Brain microvascular endothelial cell (primary cell): ENCODE measurements around the gene ADGRG1.

ENCODE experiments used
- DNase-seq: peaks from one replicate; pipeline ENCODE4 v3.0.0-alpha.2; 2020
- H3K27ac ChIP-seq: fragments of 250-450 bp; sonication (Bioruptor Pico); 2 replicates; pipeline ENCODE4 v1.5.1; 2020; ENCODE audit warnings: mild to moderate bottlenecking, moderate library complexity
- H3K27me3 ChIP-seq: fragments of 250-450 bp; sonication (Bioruptor Pico); replicated peaks from 2 replicates; pipeline ENCODE4 v1.5.1; 2020; ENCODE audit warnings: mild to moderate bottlenecking
- H3K36me3 ChIP-seq: fragments of 250-450 bp; sonication (Bioruptor Pico); replicated peaks from 2 replicates; pipeline ENCODE4 v1.5.1; 2020; ENCODE audit warnings: mild to moderate bottlenecking
- H3K4me3 ChIP-seq: 2 replicates; pipeline ENCODE4 v1.5.1; 2011; ENCODE audit warnings: low read depth, mild to moderate bottlenecking, control low read depth, low read length, moderate library complexity
- in situ Hi-C: cut with HindIII; loops from 2 replicates; pipeline ENCODE4 v1.10.0; 2017; ENCODE audit warnings: low sequenced_read_pairs, low pct_ligation_motif_present
- TF ChIP-seq, protein P1 (sequence below): IDR thresholded peaks from 2 replicates; pipeline ENCODE4 v1.5.1; 2011; ENCODE audit warnings: low read depth, mild to moderate bottlenecking, moderate library complexity, low read length, control low read depth, inconsistent platforms; ENCODE audit errors: missing control alignments

ADGRG1 gene

DNA sequence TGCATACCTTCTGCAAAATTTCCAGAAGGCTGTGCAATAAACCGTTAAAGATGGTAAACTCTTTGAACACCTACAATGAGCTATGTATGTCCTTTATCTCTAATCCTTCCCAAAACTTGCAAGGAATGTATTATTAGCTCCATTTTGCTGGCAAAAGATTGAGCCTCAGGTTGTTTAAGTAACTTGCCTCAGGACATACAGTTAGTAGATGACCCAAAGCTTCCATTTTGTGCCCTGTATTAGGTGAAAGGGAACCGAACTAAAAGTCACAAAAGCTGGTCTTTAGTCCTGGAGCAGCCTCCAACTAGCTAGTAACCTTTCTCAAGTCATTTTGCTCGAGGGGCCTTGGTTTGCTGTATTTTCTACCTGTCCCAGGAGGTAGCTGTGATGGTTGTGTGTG lies 44.0 kb downstream of the ADGRG1 start:
- H3K36me3 ChIP-seq = no peaks in the 10 kb centered on the region
- in situ Hi-C loops = no loop called here
- no peak overlapping the region for H3K4me3 ChIP-seq
- no peak for DNase-seq
- H3K27me3 ChIP-seq = peaks cover 10% of the 10 kb centered on the region
- TF ChIP-seq, protein P1, sequence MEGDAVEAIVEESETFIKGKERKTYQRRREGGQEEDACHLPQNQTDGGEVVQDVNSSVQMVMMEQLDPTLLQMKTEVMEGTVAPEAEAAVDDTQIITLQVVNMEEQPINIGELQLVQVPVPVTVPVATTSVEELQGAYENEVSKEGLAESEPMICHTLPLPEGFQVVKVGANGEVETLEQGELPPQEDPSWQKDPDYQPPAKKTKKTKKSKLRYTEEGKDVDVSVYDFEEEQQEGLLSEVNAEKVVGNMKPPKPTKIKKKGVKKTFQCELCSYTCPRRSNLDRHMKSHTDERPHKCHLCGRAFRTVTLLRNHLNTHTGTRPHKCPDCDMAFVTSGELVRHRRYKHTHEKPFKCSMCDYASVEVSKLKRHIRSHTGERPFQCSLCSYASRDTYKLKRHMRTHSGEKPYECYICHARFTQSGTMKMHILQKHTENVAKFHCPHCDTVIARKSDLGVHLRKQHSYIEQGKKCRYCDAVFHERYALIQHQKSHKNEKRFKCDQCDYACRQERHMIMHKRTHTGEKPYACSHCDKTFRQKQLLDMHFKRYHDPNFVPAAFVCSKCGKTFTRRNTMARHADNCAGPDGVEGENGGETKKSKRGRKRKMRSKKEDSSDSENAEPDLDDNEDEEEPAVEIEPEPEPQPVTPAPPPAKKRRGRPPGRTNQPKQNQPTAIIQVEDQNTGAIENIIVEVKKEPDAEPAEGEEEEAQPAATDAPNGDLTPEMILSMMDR = no peak
- no peak overlapping the region for H3K27ac ChIP-seq

- TF ChIP-seq, protein P1 = no peak
- H3K36me3 ChIP-seq = no peaks in the 10 kb centered on the region
- in situ Hi-C loops = no loop called here
Observed at GRCh38 chr16:57672824-57673223, 44.4 kb downstream of the ADGRG1 start.

GRCh38 chr16:57675741-57676551 lies 47.5 kb downstream of the ADGRG1 start:
- Histone ChIP-seq H3K4me3 (no peak overlapping the region), H3K36me3 (no peaks in the 10 kb centered on the region), H3K27me3 (peaks cover 10% of the 10 kb centered on the region), H3K27ac (no peak overlapping the region)
- TF ChIP-seq, protein P1 = no peak
- no peak for DNase-seq
- in situ Hi-C loops = no loop called here

More at GRCh38 chr16:57672824-57673223, 44.4 kb downstream of the ADGRG1 start:
- Histone ChIP-seq H3K27ac (no peak overlapping the region), H3K4me3 (no peak overlapping the region), H3K27me3 (peaks cover 10% of the 10 kb centered on the region)
- DNase-seq = no peak

DNA sequence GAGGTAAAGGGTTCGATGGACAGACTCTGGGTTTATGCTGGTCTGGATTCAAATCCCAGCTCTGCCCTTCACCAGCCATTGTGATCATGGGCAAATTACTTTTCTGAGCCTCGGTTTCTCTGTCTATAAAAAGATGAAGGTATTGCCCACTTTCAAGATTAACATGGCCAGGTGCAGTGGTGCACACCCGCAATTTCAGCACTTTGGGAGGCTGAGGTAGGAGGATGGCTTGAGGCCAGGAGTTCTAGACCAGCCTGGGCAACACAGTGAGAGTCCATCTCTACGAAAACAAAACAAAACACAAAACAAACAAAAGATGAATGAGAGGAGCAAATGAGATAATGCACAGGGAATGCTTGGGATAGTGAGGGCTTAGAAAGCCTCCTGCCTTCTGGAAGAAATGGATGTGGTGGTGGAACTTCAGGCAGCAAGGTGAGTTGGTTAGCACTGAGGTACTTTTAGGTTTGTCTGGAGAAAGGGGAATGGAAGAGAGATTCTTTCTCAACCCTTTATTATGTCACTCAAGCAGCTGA lies 48.2 kb downstream of the ADGRG1 start:
- DNase-seq = no peak
- H3K27ac ChIP-seq = no peak overlapping the region
- TF ChIP-seq, protein P1 = no peak

GRCh38 chr16:57677622-57678369 lies 49.4 kb downstream of the ADGRG1 start:
- no peak overlapping the region for H3K27ac ChIP-seq
- in situ Hi-C loops = no loop called here
- DNase-seq = no peak
- no peaks in the 10 kb centered on the region for H3K36me3 ChIP-seq
- TF ChIP-seq, protein P1 = no peak
- peaks cover 7% of the 10 kb centered on the region for H3K27me3 ChIP-seq
- H3K4me3 ChIP-seq = no peak overlapping the region

More for the DNA sequence above, 48.2 kb downstream of the ADGRG1 start:
- in situ Hi-C loops = no loop called here
- H3K4me3 ChIP-seq = no peak overlapping the region
- peaks cover 10% of the 10 kb centered on the region for H3K27me3 ChIP-seq
- H3K36me3 ChIP-seq = no peaks in the 10 kb centered on the region
